Bone marrow (tissue), 2 donors: ENCODE measurements around the gene NUDT1.

Source experiments
- DNase-seq, 2 donors: peaks; one replicate each; lab custom pipeline; 2025; lab: John Stamatoyannopoulos, UW

Gene NUDT1

GRCh38 chr7:2241580-2242540 lies at the start of gene NUDT1, which contains the start of gene MRM2:
Gene NUDT1 (plus strand): TSS chr7:2242226. CDS start chr7:2244575, 2,349 bp downstream.
Gene MRM2 (minus strand): TSS chr7:2242205. CDS start chr7:2242169, 36 bp downstream.
- DNase-seq = peak in 1 of 2 donors; percentile 46

- no peak for DNase-seq
Observed at GRCh38 chr7:2192831-2193534, 49.0 kb upstream of the NUDT1 start.

GRCh38 chr7:2193575-2194305 lies 48.3 kb upstream of the NUDT1 start:
- DNase-seq = no peak

GRCh38 chr7:2195400-2196246 lies 46.4 kb upstream of the NUDT1 start:
- no peak for DNase-seq

- DNase-seq = no peak
Observed at GRCh38 chr7:2196381-2197378, 45.3 kb upstream of the NUDT1 start.

GRCh38 chr7:2197436-2198155 lies 44.4 kb upstream of the NUDT1 start:
- no peak for DNase-seq

GRCh38 chr7:2198206-2198605 lies 43.8 kb upstream of the NUDT1 start:
- DNase-seq = no peak

GRCh38 chr7:2198760-2199159 lies 43.3 kb upstream of the NUDT1 start:
- no peak for DNase-seq

- no peak for DNase-seq
Observed at GRCh38 chr7:2199528-2199927, 42.5 kb upstream of the NUDT1 start.

GRCh38 chr7:2199956-2200583 lies 42.0 kb upstream of the NUDT1 start:
- no peak for DNase-seq

- DNase-seq = no peak
Observed at GRCh38 chr7:2200584-2200980, 41.4 kb upstream of the NUDT1 start.

- no peak for DNase-seq
Observed at GRCh38 chr7:2201128-2201527, 40.9 kb upstream of the NUDT1 start.

GRCh38 chr7:2201686-2202360 lies 40.2 kb upstream of the NUDT1 start:
- no peak for DNase-seq

GRCh38 chr7:2202361-2202761 lies 39.7 kb upstream of the NUDT1 start:
- DNase-seq = no peak

- DNase-seq = no peak
Observed at GRCh38 chr7:2202901-2203765, 38.9 kb upstream of the NUDT1 start.

- no peak for DNase-seq
Observed at GRCh38 chr7:2203766-2204300, 38.2 kb upstream of the NUDT1 start.

GRCh38 chr7:2204446-2204845 lies 37.6 kb upstream of the NUDT1 start:
- DNase-seq = no peak
